GM20000 (cell line): ENCODE data around the gene PTPN1.

Experiments
- DNase-seq: peaks from one replicate; pipeline ENCODE4 v3.0.0; 2012; ENCODE audit warnings: low spot score
- CTCF ChIP-seq: IDR thresholded peaks from 2 replicates; pipeline ENCODE4 v1.5.1; 2012; ENCODE audit warnings: mild to moderate bottlenecking, control low read depth; ENCODE audit errors: extremely low read depth, missing control alignments

The PTPN1 gene

GRCh38 chr20:50509923-50510705 is at the start of gene PTPN1:
Gene PTPN1 (plus strand): TSS chr20:50510383. CDS start chr20:50510528, 145 bp downstream.
- TF ChIP-seq CTCF = no peak
- DNase-seq = peak; percentile 95

GRCh38 chr20:50460608-50461267 is 49.4 kb upstream of the PTPN1 start:
- TF ChIP-seq CTCF = peak; percentile 88
- peak; percentile 71 for DNase-seq

GRCh38 chr20:50462093-50462690 is 48.0 kb upstream of the PTPN1 start:
- TF ChIP-seq CTCF = no peak
- DNase-seq = no peak

GRCh38 chr20:50464026-50464724 is 46.0 kb upstream of the PTPN1 start:
- DNase-seq = peak; percentile 59

GRCh38 chr20:50464725-50465650 is 45.2 kb upstream of the PTPN1 start:
- no peak for TF ChIP-seq CTCF
- no peak for DNase-seq

More at GRCh38 chr20:50464026-50464724, 46.0 kb upstream of the PTPN1 start:
- TF ChIP-seq CTCF = peak; percentile 33

- DNase-seq = no peak
- TF ChIP-seq CTCF = no peak
Observed at GRCh38 chr20:50467174-50467573, 43.0 kb upstream of the PTPN1 start.
